K562 (cell line): ENCODE results near the gene PLD6. TPM values are rescaled to one million over a fixed set of nuclear protein-coding genes. Genes with fewer than 3 reads are reported as not detected.

Experiments
- ATAC-seq: fragments of 200-7000 bp; cut with Tn5 transposase; 3 replicates; pipeline ENCODE4 v1.9.1; 2020; ENCODE audit warnings: moderate library complexity
- BruUV-seq: library from RNA; stranded (reverse); fragments of 400-500 nt; replicated peaks from 2 replicates; lab custom pipeline; 2021; lab: Mats Ljungman, UMichigan
- CTCF ChIA-PET: fragments of 300-600 bp; formaldehyde crosslinking; extraction: SDS; loops from one replicate; lab custom pipeline; 2021; ENCODE audit warnings: low intra/inter-chr PET ratio; lab: Yijun Ruan, JAX
- POLR2A ChIA-PET: fragments of 300-600, 350-650 bp; sonication (Branson Sonifier 250); formaldehyde crosslinking; extraction: SDS; loops from one replicate; lab custom pipeline; 2021; ENCODE audit warnings: antibody characterized with exemption, inconsistent platforms; lab: Yijun Ruan, JAX
- DNase-seq, 4 experiments: peaks; one replicate each; pipeline versions ENCODE4 v3.0.0 to v3.0.0-alpha.2; 2011 to 2018; ENCODE audit warnings: low spot score in 3 of 4, mixed read lengths in 3 of 4; ENCODE audit errors: extremely low read depth in 1 of 4
- FAIRE-seq: peaks from 2 replicates; lab custom pipeline; 2011; peaks lifted over from hg19 to GRCh38; lab: Jason Lieb, UNC
- H2AFZ ChIP-seq: 2 replicates; pipeline ENCODE4 v1.6.0; 2011; ENCODE audit warnings: low read depth, low read length, control low read depth, inconsistent platforms
- H3K27ac ChIP-seq: fragments of 200-600 bp; 3 replicates; pipeline ENCODE4 v1.8.0; 2011; ENCODE audit warnings: low read depth, mild to moderate bottlenecking, control low read depth, inconsistent platforms, low read length, moderate library complexity, mixed read lengths; ENCODE audit errors: extremely low read depth
- H3K27me3 ChIP-seq, 2 experiments: fragments of 300-600 bp in 1 of 2; 2 replicates in 1 of 2; 3 replicates in 1 of 2; pipeline versions ENCODE4 v1.6.0 to v1.8.0; 2011; ENCODE audit warnings: inconsistent platforms in 2 of 2, low read length in 2 of 2, mild to moderate bottlenecking in 1 of 2, mixed read lengths in 1 of 2, moderate library complexity in 1 of 2; ENCODE audit not compliant: control insufficient read depth in 2 of 2, insufficient read depth in 2 of 2
- H3K36me3 ChIP-seq: fragments of 300-600 bp; 3 replicates; pipeline ENCODE4 v1.8.0; 2011; ENCODE audit warnings: mild to moderate bottlenecking, low read length, inconsistent platforms; ENCODE audit not compliant: control insufficient read depth, insufficient read depth
- H3K4me1 ChIP-seq, 2 experiments: fragments of 200-600 bp in 1 of 2; replicated peaks in 1 of 2; 2 replicates in 1 of 2; 3 replicates in 1 of 2; pipeline versions ENCODE4 v1.5.1 to v1.8.0; 2011; ENCODE audit warnings: inconsistent platforms in 2 of 2, low read length in 2 of 2, mild to moderate bottlenecking in 1 of 2, mixed read lengths in 1 of 2, moderate library complexity in 1 of 2; ENCODE audit not compliant: control insufficient read depth in 2 of 2, insufficient read depth in 2 of 2
- H3K4me2 ChIP-seq: 2 replicates; pipeline ENCODE4 v1.6.1; 2011; ENCODE audit warnings: low read length, control low read depth, inconsistent platforms, mixed read lengths; ENCODE audit not compliant: insufficient read depth
- H3K4me3 ChIP-seq: fragments of 200-600 bp; sonication (generic), shearing (Covaris generic); 2 replicates; pipeline ENCODE4 v1.5.1; 2016; ENCODE audit warnings: control low read depth, inconsistent platforms
- H3K79me2 ChIP-seq: fragments of 200-600 bp; 3 replicates; pipeline ENCODE4 v1.8.0; 2011; ENCODE audit warnings: low read length, inconsistent platforms; ENCODE audit not compliant: control insufficient read depth, insufficient read depth
- H3K9ac ChIP-seq, 2 experiments: 2 replicates each; pipeline versions ENCODE4 v1.6.0 to v1.6.1; 2011; ENCODE audit warnings: low read depth in 2 of 2, low read length in 2 of 2, control low read depth in 1 of 2, inconsistent platforms in 1 of 2, mild to moderate bottlenecking in 1 of 2, mixed read lengths in 1 of 2; ENCODE audit not compliant: insufficient read depth in 1 of 2
- H3K9me1 ChIP-seq: one replicate; pipeline ENCODE4 v1.6.0; 2011; ENCODE audit warnings: inconsistent platforms, mild to moderate bottlenecking, low read length, moderate library complexity; ENCODE audit not compliant: control insufficient read depth, insufficient read depth
- H3K9me3 ChIP-seq: replicated peaks from 2 replicates; pipeline ENCODE4 v1.5.1; 2011; ENCODE audit warnings: low read depth, low read length, inconsistent platforms; ENCODE audit not compliant: control insufficient read depth, insufficient read depth
- H4K20me1 ChIP-seq: replicated peaks from 2 replicates; pipeline ENCODE4 v1.6.1; 2011; ENCODE audit warnings: low read length, inconsistent platforms, mixed read lengths; ENCODE audit not compliant: control insufficient read depth, insufficient read depth
- CBX8 ChIP-seq: fragments of 200-600 bp; sonication (generic); IDR thresholded peaks from 2 replicates; pipeline ENCODE4 v1.6.1; 2012; ENCODE audit warnings: borderline replicate concordance, mixed run types, low read depth, mild to moderate bottlenecking, moderate library complexity, mixed read lengths, low read length, control low read depth, inconsistent platforms; ENCODE audit not compliant: poor library complexity, severe bottlenecking; ENCODE audit errors: extremely low read depth
- ESRRB ChIP-seq: fragments of 250-450 bp; sonication (Bioruptor Pico); IDR thresholded peaks from 2 replicates; pipeline ENCODE4 v1.5.0; 2020; ENCODE audit warnings: mild to moderate bottlenecking, moderate library complexity, borderline replicate concordance
- HDAC2 ChIP-seq: fragments of 450-650 bp; IDR thresholded peaks from 2 replicates; pipeline ENCODE4 v1.6.1; 2016; ENCODE audit warnings: mild to moderate bottlenecking
- KLF1 ChIP-seq: fragments of 450-650 bp; IDR thresholded peaks from 2 replicates; pipeline ENCODE4 v1.6.1; 2016; ENCODE audit warnings: missing genetic modification characterization, missing compliant biosample characterization
- MED1 ChIP-seq: sonication (generic); formaldehyde crosslinking; IDR thresholded peaks from 2 replicates; pipeline ENCODE4 v1.8.1; 2023; ENCODE audit warnings: missing genetic modification reagents, borderline replicate concordance
- MYNN ChIP-seq, 2 experiments: sonication (generic); formaldehyde crosslinking in 1 of 2; IDR thresholded peaks; 2 replicates each; pipeline versions ENCODE4 v1.5.0 to v1.6.1; 2016 to 2020; ENCODE audit warnings: antibody characterized with exemption in 1 of 2, missing genetic modification reagents in 1 of 2
- NCOA1 ChIP-seq: fragments of 450-650 bp; IDR thresholded peaks from 2 replicates; pipeline ENCODE4 v1.6.1; 2016; ENCODE audit warnings: low read depth
- NCOA6 ChIP-seq: fragments of 450-650 bp; IDR thresholded peaks from 2 replicates; pipeline ENCODE4 v1.6.1; 2017; ENCODE audit warnings: mild to moderate bottlenecking
- NFATC3 ChIP-seq: fragments of 450-650 bp; IDR thresholded peaks from 2 replicates; pipeline ENCODE4 v1.6.1; 2017; ENCODE audit warnings: mild to moderate bottlenecking
- PHF20 ChIP-seq: fragments of 450-650 bp; IDR thresholded peaks from 2 replicates; pipeline ENCODE4 v1.6.1; 2018; ENCODE audit not compliant: partially characterized antibody
- SETDB1 ChIP-seq: IDR thresholded peaks from one replicate; pipeline ENCODE4 v1.6.1; 2012; ENCODE audit warnings: low read length, control low read depth, inconsistent platforms
- SMC3 ChIP-seq: conservative IDR thresholded peaks from 2 replicates; pipeline ENCODE4 v1.6.1; 2011; ENCODE audit warnings: low read depth, low read length, improper control_type of control experiment; ENCODE audit not compliant: insufficient read depth
- ZC3H4 ChIP-seq: sonication (generic); formaldehyde crosslinking; IDR thresholded peaks from 2 replicates; pipeline ENCODE4 v1.9.0; 2021; ENCODE audit warnings: missing genetic modification reagents, borderline replicate concordance
- ZNF274 ChIP-seq: IDR thresholded peaks from 2 replicates; pipeline ENCODE4 v1.6.1; 2011; ENCODE audit warnings: low read depth, mild to moderate bottlenecking, low read length, moderate library complexity, borderline replicate concordance
- ZNF561 ChIP-seq: fragments of 450-650 bp; formaldehyde crosslinking; conservative IDR thresholded peaks from 2 replicates; pipeline ENCODE4 v1.4.0; 2020; ENCODE audit warnings: mild to moderate bottlenecking, moderate library complexity
- ZNF583 ChIP-seq: fragments of 250-450 bp; sonication (Bioruptor Pico); IDR thresholded peaks from 2 replicates; pipeline ENCODE4 v1.4.0; 2020
- WGBS: fragments of 100-300 bp; shearing (Covaris generic); methylation state at CpG from one replicate; pipeline ENCODE4 v1.1.6; 2016; ENCODE audit warnings: low coverage, mixed read lengths; ENCODE audit not compliant: insufficient coverage; ENCODE audit errors: missing lambda C conversion rate; 5-methylcytosine and 5-hydroxymethylcytosine counted together
- in situ Hi-C: fragments of 300-500 bp; cut with MboI; formaldehyde crosslinking; loops from 4 replicates; pipeline ENCODE4 v1.15.0; 2018; ENCODE audit warnings: inconsistent platforms, mixed read lengths
- intact Hi-C: fragments of 100-400 bp; cut with micrococcal nuclease; formaldehyde crosslinking; loops from 2 replicates; pipeline ENCODE4 v1.14.2; 2022
- polyA plus RNA-seq, 8 experiments: library from polyadenylated mRNA; depleted of rRNA in 4 of 8; stranded (reverse) in 5 of 8; unstranded in 3 of 8; fragments of >200 nt; fragmentation: Nextera tagmentation in 2 of 8; fragmentation: Illumina TruSeq in 1 of 8; extraction: Ambion mirVana in 2 of 8; extraction: Trizol in 1 of 8; gene quantifications; 2 replicates each; pipeline versions ENCODE4 v1.2.1 to v1.2.3, GENCODE V29; 2011 to 2014; ENCODE audit warnings: inconsistent platforms in 1 of 8, missing spikeins in 1 of 8
- total RNA-seq, 7 experiments: library from RNA; depleted of rRNA in 6 of 7; stranded (reverse); fragments of >200 nt in 6 of 7; fragmentation: Illumina TruSeq in 2 of 7; extraction: Trizol in 2 of 7; gene quantifications; 2 replicates each; pipeline versions ENCODE4 v1.2.1 to v1.2.3, GENCODE V29; 2011 to 2021; ENCODE audit warnings: low replicate concordance in 1 of 7
- TF ChIP-seq, protein P1 (sequence below): sonication (generic); formaldehyde crosslinking; IDR thresholded peaks from 2 replicates; pipeline ENCODE4 v1.8.0; 2022; ENCODE audit warnings: missing genetic modification reagents, mild to moderate bottlenecking, borderline replicate concordance
- TF ChIP-seq, protein P2 (sequence below), 2 experiments: fragments of 450-650 bp; conservative IDR thresholded peaks; 2 replicates each; pipeline ENCODE4 v1.6.1; 2017; ENCODE audit warnings: mild to moderate bottlenecking in 2 of 2, moderate library complexity in 2 of 2

The PLD6 gene
- total and polyA plus RNA-seq, 9 of the 15 experiments (the other 6 are each of a cell fraction or from before 2014, with no cell fraction given): 3.6 to 15.6 (median 10.0) TPM

- Histone ChIP-seq H3K9me1 (no peaks in the 10 kb centered on the region), H3K36me3 (peaks cover 42% of the 10 kb centered on the region; the same call in 2 of the 3 replicates), H3K4me2 (no peak overlapping the region), H3K4me1 (no peaks in the 10 kb centered on the region; a peak in 1 of 5 replicates), H3K4me3 (no peak overlapping the region), H4K20me1 (no peaks in the 10 kb centered on the region), H3K9ac (no peak overlapping the region), H3K79me2 (no peaks in the 10 kb centered on the region), H2AFZ (no peak overlapping the region), H3K9me3 (no peaks in the 10 kb centered on the region), H3K27me3 (no peaks in the 10 kb centered on the region), H3K27ac (no peak overlapping the region)
- in situ Hi-C loops (no loop called here), intact Hi-C loops (no loop called here)
- no TSS peak for BruUV-seq
- 95% methylated on average over 4 of the region's 9 CpGs for WGBS
- ATAC-seq (no peak), DNase-seq (no peak), FAIRE-seq (no peak)
- TF ChIP-seq, protein P1, sequence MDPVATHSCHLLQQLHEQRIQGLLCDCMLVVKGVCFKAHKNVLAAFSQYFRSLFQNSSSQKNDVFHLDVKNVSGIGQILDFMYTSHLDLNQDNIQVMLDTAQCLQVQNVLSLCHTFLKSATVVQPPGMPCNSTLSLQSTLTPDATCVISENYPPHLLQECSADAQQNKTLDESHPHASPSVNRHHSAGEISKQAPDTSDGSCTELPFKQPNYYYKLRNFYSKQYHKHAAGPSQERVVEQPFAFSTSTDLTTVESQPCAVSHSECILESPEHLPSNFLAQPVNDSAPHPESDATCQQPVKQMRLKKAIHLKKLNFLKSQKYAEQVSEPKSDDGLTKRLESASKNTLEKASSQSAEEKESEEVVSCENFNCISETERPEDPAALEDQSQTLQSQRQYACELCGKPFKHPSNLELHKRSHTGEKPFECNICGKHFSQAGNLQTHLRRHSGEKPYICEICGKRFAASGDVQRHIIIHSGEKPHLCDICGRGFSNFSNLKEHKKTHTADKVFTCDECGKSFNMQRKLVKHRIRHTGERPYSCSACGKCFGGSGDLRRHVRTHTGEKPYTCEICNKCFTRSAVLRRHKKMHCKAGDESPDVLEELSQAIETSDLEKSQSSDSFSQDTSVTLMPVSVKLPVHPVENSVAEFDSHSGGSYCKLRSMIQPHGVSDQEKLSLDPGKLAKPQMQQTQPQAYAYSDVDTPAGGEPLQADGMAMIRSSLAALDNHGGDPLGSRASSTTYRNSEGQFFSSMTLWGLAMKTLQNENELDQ (CRISPR knock-in tag): no peak
- TF ChIP-seq CBX8: no peak
- TF ChIP-seq ZNF561 (CRISPR knock-in tag): no peak
- TF ChIP-seq ESRRB (CRISPR knock-in tag): no peak
- no peak for TF ChIP-seq NCOA6
- no peak for TF ChIP-seq NCOA1
- TF ChIP-seq HDAC2: no peak
- no peak for TF ChIP-seq SMC3
- TF ChIP-seq, protein P2, sequence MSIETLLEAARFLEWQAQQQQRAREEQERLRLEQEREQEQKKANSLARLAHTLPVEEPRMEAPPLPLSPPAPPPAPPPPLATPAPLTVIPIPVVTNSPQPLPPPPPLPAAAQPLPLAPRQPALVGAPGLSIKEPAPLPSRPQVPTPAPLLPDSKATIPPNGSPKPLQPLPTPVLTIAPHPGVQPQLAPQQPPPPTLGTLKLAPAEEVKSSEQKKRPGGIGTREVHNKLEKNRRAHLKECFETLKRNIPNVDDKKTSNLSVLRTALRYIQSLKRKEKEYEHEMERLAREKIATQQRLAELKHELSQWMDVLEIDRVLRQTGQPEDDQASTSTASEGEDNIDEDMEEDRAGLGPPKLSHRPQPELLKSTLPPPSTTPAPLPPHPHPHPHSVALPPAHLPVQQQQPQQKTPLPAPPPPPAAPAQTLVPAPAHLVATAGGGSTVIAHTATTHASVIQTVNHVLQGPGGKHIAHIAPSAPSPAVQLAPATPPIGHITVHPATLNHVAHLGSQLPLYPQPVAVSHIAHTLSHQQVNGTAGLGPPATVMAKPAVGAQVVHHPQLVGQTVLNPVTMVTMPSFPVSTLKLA (conservative IDR thresholded peaks at IDR 0.05): no peak
- no peak for TF ChIP-seq ZC3H4 (CRISPR knock-in tag)
- TF ChIP-seq NFATC3: no peak
- TF ChIP-seq ZNF583 (CRISPR knock-in tag): no peak
- TF ChIP-seq MYNN (IDR thresholded peaks at IDR 0.05): no peak
- no peak for TF ChIP-seq MYNN (CRISPR knock-in tag; IDR thresholded peaks at IDR 0.05)
- TF ChIP-seq MED1 (CRISPR knock-in tag): no peak
- TF ChIP-seq PHF20: no peak
- TF ChIP-seq SETDB1: no peak
- no peak for TF ChIP-seq KLF1 (tag)
- TF ChIP-seq ZNF274: no peak
- CTCF ChIA-PET: no interaction called here
- POLR2A ChIA-PET: interaction anchor here (0.6 to 1.3 kb wide), 2 partner anchors 12 to 690 kb away, joined by 3 read pairs; no protein-coding TSS in a partner anchor
These were observed 53.1 kb downstream of the PLD6 start for GRCh38 chr17:17153071-17153470.
